ENCODE data around the gene ZBTB12. TPM values are rescaled to one million over a fixed set of nuclear protein-coding genes. Genes with fewer than 3 reads are reported as not detected.

Gene ZBTB12
- total RNA-seq, 2 donors from 2014 or later, result 2.0 to 4.9 TPM

DNA sequence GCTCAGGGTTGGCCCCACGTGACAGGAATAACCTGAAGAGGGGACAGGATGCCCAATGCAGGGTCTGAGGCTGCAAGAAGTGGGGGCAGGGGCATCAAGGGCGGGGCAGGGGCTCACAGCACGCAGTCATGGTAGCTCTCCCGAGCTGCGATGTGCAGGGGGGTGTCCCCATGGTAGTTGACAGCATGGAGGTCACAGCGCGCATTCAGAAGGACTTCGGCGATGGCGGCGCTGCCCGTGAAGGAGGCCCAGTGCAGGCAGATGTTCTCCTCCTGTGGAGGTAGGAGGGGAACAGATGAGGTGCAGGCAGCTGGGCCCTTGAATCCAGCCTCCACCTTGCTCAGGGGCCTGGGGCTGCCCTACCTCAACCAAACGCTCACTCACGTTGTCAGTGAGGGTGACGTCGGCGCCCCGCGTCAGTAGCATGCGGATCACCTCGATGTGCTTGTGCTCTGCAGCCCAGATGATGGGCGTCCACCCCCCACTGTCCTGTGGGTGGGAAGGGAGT, 17.3 kb downstream of the ZBTB12 start:
- no peaks in the 10 kb centered on the region for H3K27me3 ChIP-seq
- no peak overlapping the region for H3K27ac ChIP-seq
- H3K9me3 ChIP-seq, result no peaks in the 10 kb centered on the region
- H3K4me1 ChIP-seq, result peaks cover 3% of the 10 kb centered on the region
- TF ChIP-seq, protein P1, sequence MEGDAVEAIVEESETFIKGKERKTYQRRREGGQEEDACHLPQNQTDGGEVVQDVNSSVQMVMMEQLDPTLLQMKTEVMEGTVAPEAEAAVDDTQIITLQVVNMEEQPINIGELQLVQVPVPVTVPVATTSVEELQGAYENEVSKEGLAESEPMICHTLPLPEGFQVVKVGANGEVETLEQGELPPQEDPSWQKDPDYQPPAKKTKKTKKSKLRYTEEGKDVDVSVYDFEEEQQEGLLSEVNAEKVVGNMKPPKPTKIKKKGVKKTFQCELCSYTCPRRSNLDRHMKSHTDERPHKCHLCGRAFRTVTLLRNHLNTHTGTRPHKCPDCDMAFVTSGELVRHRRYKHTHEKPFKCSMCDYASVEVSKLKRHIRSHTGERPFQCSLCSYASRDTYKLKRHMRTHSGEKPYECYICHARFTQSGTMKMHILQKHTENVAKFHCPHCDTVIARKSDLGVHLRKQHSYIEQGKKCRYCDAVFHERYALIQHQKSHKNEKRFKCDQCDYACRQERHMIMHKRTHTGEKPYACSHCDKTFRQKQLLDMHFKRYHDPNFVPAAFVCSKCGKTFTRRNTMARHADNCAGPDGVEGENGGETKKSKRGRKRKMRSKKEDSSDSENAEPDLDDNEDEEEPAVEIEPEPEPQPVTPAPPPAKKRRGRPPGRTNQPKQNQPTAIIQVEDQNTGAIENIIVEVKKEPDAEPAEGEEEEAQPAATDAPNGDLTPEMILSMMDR (IDR thresholded peaks at IDR 0.05), result no peak
- no peak overlapping the region for H3K9ac ChIP-seq (ENCODE audit: low read depth in 2 of 2, low read length in 2 of 2)
- no peak overlapping the region for H3K4me3 ChIP-seq
- intact Hi-C loops (cut with DNase I), result loop anchor here (5.0 to 10.0 kb wide), 2 partner anchors 47 to 210 kb away; no protein-coding TSS in a partner anchor
- DNase-seq, result no peak
- H3K36me3 ChIP-seq, result no peaks in the 10 kb centered on the region

DNA sequence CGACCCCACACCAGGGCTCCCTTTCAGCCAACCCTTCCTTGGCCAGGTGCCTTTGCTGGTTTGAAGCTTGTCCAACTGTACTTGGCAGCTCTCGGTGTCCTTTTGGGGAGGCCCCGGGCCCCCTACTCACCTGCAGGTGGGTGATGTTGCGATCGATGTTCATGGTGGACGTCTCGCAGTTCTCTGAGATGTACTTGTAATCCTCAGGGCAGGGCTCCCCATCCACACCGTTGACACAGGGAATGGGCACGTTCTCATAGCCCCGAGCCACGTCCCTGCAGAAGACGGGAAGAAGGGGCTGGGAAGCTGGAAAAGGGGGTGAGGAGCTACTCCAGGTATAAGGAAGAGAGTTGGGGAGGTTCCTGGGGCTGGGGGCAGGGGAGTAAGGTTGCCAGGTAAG, 18.2 kb downstream of the ZBTB12 start:
- DNase-seq, result no peak
- TF ChIP-seq, protein P1 (IDR thresholded peaks at IDR 0.05), result no peak
- Histone ChIP-seq H3K27ac (no peak overlapping the region), H3K36me3 (no peaks in the 10 kb centered on the region), H3K27me3 (no peaks in the 10 kb centered on the region), H3K9me3 (no peaks in the 10 kb centered on the region), H3K9ac (ENCODE audit: low read depth in 2 of 2, low read length in 2 of 2) (no peak overlapping the region), H3K4me1 (peaks cover 5% of the 10 kb centered on the region), H3K4me3 (no peak overlapping the region)
- intact Hi-C loops (cut with DNase I), result loop anchor here (5.0 to 10.0 kb wide), 2 partner anchors 46 to 209 kb away; no protein-coding TSS in a partner anchor

DNA sequence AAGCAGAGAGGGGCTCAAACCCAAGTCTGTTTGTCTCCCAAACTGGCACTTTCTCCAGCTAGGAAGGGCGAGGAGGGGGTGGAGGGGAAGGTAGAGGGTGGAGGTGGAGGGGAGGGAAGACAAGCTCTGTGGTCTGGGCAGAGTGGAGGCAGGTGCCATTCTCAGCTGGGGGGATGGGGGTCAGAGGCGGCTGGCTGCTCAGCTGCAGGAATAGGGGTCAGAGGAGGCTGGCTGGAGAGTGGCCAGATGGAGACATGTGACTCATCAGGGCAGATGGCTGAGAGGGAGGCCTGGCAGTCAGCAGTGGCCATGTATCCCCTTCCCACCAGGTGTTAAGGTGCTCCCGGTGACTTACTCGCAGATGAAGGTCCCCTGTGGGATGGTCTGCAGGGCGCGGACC, 19.5 kb downstream of the ZBTB12 start:
- H3K27me3 ChIP-seq, result no peaks in the 10 kb centered on the region
- TF ChIP-seq, protein P1 (IDR thresholded peaks at IDR 0.05), result no peak
- intact Hi-C loops (cut with DNase I), result loop anchor here (5.0 to 10.0 kb wide), 2 partner anchors 45 to 208 kb away; no protein-coding TSS in a partner anchor
- H3K4me3 ChIP-seq, result no peak overlapping the region
- H3K36me3 ChIP-seq, result no peaks in the 10 kb centered on the region
- no peaks in the 10 kb centered on the region for H3K9me3 ChIP-seq
- DNase-seq, result no peak
- no peak overlapping the region for H3K9ac ChIP-seq (ENCODE audit: low read depth in 2 of 2, low read length in 2 of 2)
- H3K27ac ChIP-seq, result no peak overlapping the region
- H3K4me1 ChIP-seq, result peaks cover 5% of the 10 kb centered on the region

DNA sequence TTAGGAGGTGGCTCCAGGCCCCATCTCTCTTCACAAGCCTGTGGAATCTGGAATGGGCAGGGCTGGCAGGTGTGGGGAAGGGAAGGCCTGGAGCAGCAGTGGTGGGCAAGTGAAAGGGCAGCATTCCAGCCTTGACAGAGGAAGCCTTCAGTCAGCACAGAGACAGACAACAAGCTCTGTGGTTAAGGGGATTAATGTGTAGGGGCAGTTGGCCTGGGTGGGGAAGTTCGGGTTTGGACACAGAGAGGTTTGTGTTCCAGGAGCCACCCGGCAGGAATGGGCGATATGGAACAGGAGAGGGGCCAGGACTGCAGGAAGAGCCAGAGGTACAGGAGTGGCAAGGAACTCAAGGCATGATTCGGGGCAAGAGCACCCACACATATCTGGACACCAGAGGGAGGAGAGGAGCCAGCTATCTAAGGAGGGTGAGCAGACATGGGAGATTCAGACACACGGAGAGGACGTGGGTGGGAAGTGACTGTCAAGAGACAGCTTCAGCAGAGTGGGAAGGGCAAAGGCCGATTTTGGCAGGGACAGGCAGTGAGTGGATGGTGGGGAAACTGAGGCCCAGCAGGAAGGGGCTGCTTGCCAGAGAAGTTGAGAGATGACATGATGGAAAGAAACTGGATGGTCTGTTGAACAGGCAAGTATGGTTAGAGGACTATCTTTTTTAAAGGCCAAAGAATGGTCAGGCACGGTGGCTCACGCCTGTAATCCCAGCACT, 20.6 kb downstream of the ZBTB12 start:
- no peak overlapping the region for H3K9ac ChIP-seq (ENCODE audit: low read depth in 2 of 2, low read length in 2 of 2)
- no peaks in the 10 kb centered on the region for H3K27me3 ChIP-seq
- no peaks in the 10 kb centered on the region for H3K36me3 ChIP-seq
- intact Hi-C loops (cut with DNase I), result loop anchor here (5.0 to 10.0 kb wide), 2 partner anchors 44 to 206 kb away; no protein-coding TSS in a partner anchor
- H3K4me1 ChIP-seq, result peaks cover 5% of the 10 kb centered on the region
- no peak overlapping the region for H3K4me3 ChIP-seq
- H3K27ac ChIP-seq, result no peak overlapping the region
- no peak for DNase-seq
- no peaks in the 10 kb centered on the region for H3K9me3 ChIP-seq
- TF ChIP-seq, protein P1 (IDR thresholded peaks at IDR 0.05), result no peak

DNA sequence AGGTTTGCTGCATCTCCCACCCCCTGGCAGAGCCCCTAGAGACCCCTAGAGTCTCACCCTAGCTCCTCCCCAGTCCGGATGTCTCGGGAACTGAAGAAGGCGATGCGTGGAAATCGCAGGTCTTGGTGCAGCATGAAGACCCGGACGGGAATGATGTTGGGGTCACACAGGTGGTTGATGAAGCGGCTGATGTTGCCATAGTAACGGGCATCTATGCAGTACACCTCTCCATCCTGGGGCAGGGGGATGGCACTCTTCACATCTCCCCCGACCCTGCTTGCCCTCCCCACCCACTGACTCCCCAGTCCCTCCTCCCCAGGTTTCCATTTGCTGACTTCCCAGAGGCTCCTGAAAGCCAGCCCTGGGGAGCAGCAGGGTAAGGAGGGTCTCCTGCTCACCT, 21.3 kb downstream of the ZBTB12 start:
- no peak overlapping the region for H3K9ac ChIP-seq (ENCODE audit: low read depth in 2 of 2, low read length in 2 of 2)
- intact Hi-C loops (cut with DNase I), result loop anchor here (5.0 to 10.0 kb wide), 2 partner anchors 43 to 206 kb away; no protein-coding TSS in a partner anchor
- no peaks in the 10 kb centered on the region for H3K9me3 ChIP-seq
- no peak overlapping the region for H3K27ac ChIP-seq
- peaks cover 11% of the 10 kb centered on the region for H3K4me1 ChIP-seq
- H3K36me3 ChIP-seq, result no peaks in the 10 kb centered on the region
- DNase-seq, result no peak
- H3K27me3 ChIP-seq, result no peaks in the 10 kb centered on the region
- no peak overlapping the region for H3K4me3 ChIP-seq
- TF ChIP-seq, protein P1 (IDR thresholded peaks at IDR 0.05), result no peak

Measured in colonic mucosa (tissue), 4 donors.